HepG2 (cell line): ENCODE data around the gene GLI3. TPM values are rescaled to one million over a fixed set of nuclear protein-coding genes. Genes with fewer than 3 reads are reported as not detected.

Experiments
- BCL6 ChIP-seq: IDR thresholded peaks from 2 replicates; pipeline ENCODE4 v1.6.1; 2016; ENCODE audit warnings: missing genetic modification reagents, missing compliant biosample characterization
- HDAC1 ChIP-seq: sonication (generic); formaldehyde crosslinking; IDR thresholded peaks from 2 replicates; pipeline ENCODE4 v1.5.1; 2020; ENCODE audit warnings: mild to moderate bottlenecking, missing genetic modification reagents
- HDAC2 ChIP-seq: sonication (generic); formaldehyde crosslinking; IDR thresholded peaks from 2 replicates; pipeline ENCODE4 v1.4.0; 2020; ENCODE audit warnings: missing genetic modification reagents
- MEIS2 ChIP-seq: sonication (generic); formaldehyde crosslinking; IDR thresholded peaks from 2 replicates; pipeline ENCODE4 v1.9.0; 2021; ENCODE audit warnings: mild to moderate bottlenecking, missing genetic modification reagents
- NFIC ChIP-seq: IDR thresholded peaks from 2 replicates; pipeline ENCODE4 v1.6.1; 2012; ENCODE audit warnings: mild to moderate bottlenecking, low read length, inconsistent platforms
- NR2F1 ChIP-seq, 2 experiments: fragments of 450-650 bp in 1 of 2; formaldehyde crosslinking in 1 of 2; IDR thresholded peaks; 2 replicates each; pipeline versions ENCODE4 v1.5.0 to v1.6.1; 2016 to 2020; ENCODE audit warnings: mild to moderate bottlenecking in 1 of 2, missing compliant biosample characterization in 1 of 2, missing genetic modification reagents in 1 of 2, moderate library complexity in 1 of 2
- NR2F2 ChIP-seq: IDR thresholded peaks from 2 replicates; pipeline ENCODE4 v1.6.1; 2012; ENCODE audit warnings: low read depth, inconsistent platforms, borderline replicate concordance
- NR2F6 ChIP-seq, 2 experiments: IDR thresholded peaks; 2 replicates each; pipeline ENCODE4 v1.6.1; 2016; ENCODE audit warnings: antibody characterized with exemption in 1 of 2, mild to moderate bottlenecking in 1 of 2
- RERE ChIP-seq: IDR thresholded peaks from 2 replicates; pipeline ENCODE4 v1.6.1; 2016; ENCODE audit warnings: low read depth, missing genetic modification reagents, missing compliant biosample characterization
- SOX6 ChIP-seq, 2 experiments: fragments of 450-650 bp in 1 of 2; sonication (generic) in 1 of 2; formaldehyde crosslinking in 1 of 2; IDR thresholded peaks; 2 replicates each; pipeline versions ENCODE4 v1.4.0 to v1.6.1; 2017 to 2020; ENCODE audit warnings: antibody characterized with exemption in 1 of 2, mild to moderate bottlenecking in 1 of 2, missing genetic modification reagents in 1 of 2
- ZBTB10 ChIP-seq: sonication (generic); formaldehyde crosslinking; IDR thresholded peaks from 2 replicates; pipeline ENCODE4 v1.4.0; 2020; ENCODE audit warnings: missing genetic modification reagents, borderline replicate concordance
- polyA plus RNA-seq, 8 experiments: library from polyadenylated mRNA; depleted of rRNA in 3 of 8; stranded (reverse) in 7 of 8; unstranded in 1 of 8; fragments of >200 nt; fragmentation: Illumina TruSeq in 4 of 8; extraction: Trizol in 4 of 8; gene quantifications; 2 replicates each; pipeline versions ENCODE4 v1.2.1 to v1.2.3, GENCODE V29; 2011 to 2016; ENCODE audit warnings: low read depth in 4 of 8, missing spikeins in 1 of 8, mixed read lengths in 1 of 8; ENCODE audit not compliant: insufficient read depth in 1 of 8
- total RNA-seq, 5 experiments: library from RNA; depleted of rRNA; stranded (reverse); fragments of >200 nt; fragmentation: Illumina TruSeq; extraction: Trizol; gene quantifications; 2 replicates each; pipeline ENCODE4 v1.2.3, GENCODE V29; 2016; ENCODE audit warnings: low read depth in 1 of 5

Gene GLI3
- total and polyA plus RNA-seq, 2 of the 13 experiments (the other 11 are each of a cell fraction or from before 2014, with no cell fraction given): not detected

- TF ChIP-seq RERE (peak; percentile 91), NFIC (0 out of 2 replicates have a peak, but pooled peaks have one; percentile 32), NR2F1 (CRISPR knock-in tag; IDR thresholded peaks at IDR 0.05) (peak in 1 of 2 experiments; percentile 56; a peak in 2 of 4 replicates), HDAC1 (0 out of 2 replicates have a peak, but pooled peaks have one; percentile 27), HDAC2 (CRISPR knock-in tag) (0 out of 2 replicates have a peak, but pooled peaks have one; percentile 18), NR2F2 (peak; percentile 85), MEIS2 (CRISPR knock-in tag) (no peak), NR2F6 (IDR thresholded peaks at IDR 0.05) (peak; percentile 87), NR2F6 (CRISPR knock-in tag; IDR thresholded peaks at IDR 0.05) (no peak), ZBTB10 (CRISPR knock-in tag) (no peak), SOX6 (IDR thresholded peaks at IDR 0.05) (no peak), SOX6 (CRISPR knock-in tag; IDR thresholded peaks at IDR 0.05) (peak; percentile 58), BCL6 (CRISPR knock-in tag) (peak; percentile 55; the same call in 1 of the 2 replicates)
Measured at GRCh38 chr7:42091461-42092291, 145.3 kb downstream of the GLI3 start (continued).
